ENCODE results near the gene XPC. TPM values are rescaled to one million over a fixed set of nuclear protein-coding genes. Genes with fewer than 3 reads are reported as not detected.
A peak's percentile ranks its signal among the peaks of the same experiment; 100 is the strongest.
"Not testable (repeated sequence)": the region's sequence is repeated elsewhere in the genome, so short reads cannot be mapped to it uniquely, and the experiment has no call there.

The XPC gene
- total RNA-seq, 2 experiments from 2014 or later = 22.7 to 38.6 TPM

DNA sequence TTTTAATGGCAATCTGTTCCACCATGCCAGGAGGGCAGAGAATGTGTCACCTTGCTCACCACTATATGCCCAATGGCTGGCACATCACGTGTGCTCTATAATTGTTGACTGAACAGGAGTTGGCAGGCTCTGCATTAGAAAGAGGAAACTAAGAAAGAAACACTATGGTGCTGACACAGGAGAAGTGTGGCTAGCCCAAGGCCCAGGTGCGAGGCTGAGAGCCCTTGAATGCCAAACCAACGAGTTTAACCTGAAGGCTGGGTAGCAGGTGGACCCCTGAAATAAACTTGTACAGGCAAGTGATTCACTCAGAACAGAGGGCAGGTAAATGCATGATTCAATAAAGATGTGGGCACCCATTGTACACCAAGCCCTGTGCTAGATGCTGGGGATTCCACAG, 56.1 kb downstream of the XPC start:
- CTCF ChIA-PET (ENCODE audit: unreplicated experiment) = interaction anchor here (1.3 kb wide), 1 partner anchor 57 kb away, joined by 3 read pairs; the partner anchor contains the start of genes LSM3 and XPC
- H3K9me2 ChIP-seq (ENCODE audit: insufficient read depth, low read length) = no peaks in the 10 kb centered on the region
- H3K27ac ChIP-seq (ENCODE audit: low read depth, low read length, poor library complexity, severe bottlenecking) = peak overlapping the region; percentile 2
- H3K4me3 ChIP-seq (ENCODE audit: low read depth, low read length, poor library complexity, severe bottlenecking) = peak overlapping the region; percentile 93
- no peaks in the 10 kb centered on the region for H3K9me3 ChIP-seq (ENCODE audit: low read length)
- H3K4me2 ChIP-seq (ENCODE audit: low read length) = peak overlapping the region; percentile 84
- H3K79me2 ChIP-seq (ENCODE audit: insufficient read depth, low read depth, low read length) = peaks cover 52% of the 10 kb centered on the region
- no peak overlapping the region for H2AFZ ChIP-seq (ENCODE audit: low read length)
- TF ChIP-seq, protein P1, sequence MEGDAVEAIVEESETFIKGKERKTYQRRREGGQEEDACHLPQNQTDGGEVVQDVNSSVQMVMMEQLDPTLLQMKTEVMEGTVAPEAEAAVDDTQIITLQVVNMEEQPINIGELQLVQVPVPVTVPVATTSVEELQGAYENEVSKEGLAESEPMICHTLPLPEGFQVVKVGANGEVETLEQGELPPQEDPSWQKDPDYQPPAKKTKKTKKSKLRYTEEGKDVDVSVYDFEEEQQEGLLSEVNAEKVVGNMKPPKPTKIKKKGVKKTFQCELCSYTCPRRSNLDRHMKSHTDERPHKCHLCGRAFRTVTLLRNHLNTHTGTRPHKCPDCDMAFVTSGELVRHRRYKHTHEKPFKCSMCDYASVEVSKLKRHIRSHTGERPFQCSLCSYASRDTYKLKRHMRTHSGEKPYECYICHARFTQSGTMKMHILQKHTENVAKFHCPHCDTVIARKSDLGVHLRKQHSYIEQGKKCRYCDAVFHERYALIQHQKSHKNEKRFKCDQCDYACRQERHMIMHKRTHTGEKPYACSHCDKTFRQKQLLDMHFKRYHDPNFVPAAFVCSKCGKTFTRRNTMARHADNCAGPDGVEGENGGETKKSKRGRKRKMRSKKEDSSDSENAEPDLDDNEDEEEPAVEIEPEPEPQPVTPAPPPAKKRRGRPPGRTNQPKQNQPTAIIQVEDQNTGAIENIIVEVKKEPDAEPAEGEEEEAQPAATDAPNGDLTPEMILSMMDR (conservative IDR thresholded peaks at IDR 0.05; ENCODE audit: low read length) = no peak
- BruUV-seq (replicated peaks) = no TSS peak
- intact Hi-C loops (cut with micrococcal nuclease; ENCODE audit: unreplicated experiment) = loop anchor here (5.0 to 10.0 kb wide), 3 partner anchors 225 to 825 kb away; partner anchors contain the start of gene NR2C2
- H3K36me3 ChIP-seq (ENCODE audit: insufficient read depth, low read length) = peaks cover 51% of the 10 kb centered on the region
- H3K4me1 ChIP-seq (ENCODE audit: insufficient read depth, low read length, poor library complexity, severe bottlenecking) = peaks cover 31% of the 10 kb centered on the region
- POLR2A ChIA-PET = interaction anchor here (0.7 to 1.0 kb wide), 2 partner anchors 19 to 273 kb away, joined by 3 to 4 read pairs; no protein-coding TSS in a partner anchor
- no peak for DNase-seq (ENCODE audit: low spot score)
- H4K20me1 ChIP-seq (ENCODE audit: insufficient read depth, low read length) = no peaks in the 10 kb centered on the region

GRCh38 chr3:14121859-14122258, 56.5 kb downstream of the XPC start:
- H3K79me2 ChIP-seq (ENCODE audit: insufficient read depth, low read depth, low read length) = peaks cover 51% of the 10 kb centered on the region
- no peaks in the 10 kb centered on the region for H4K20me1 ChIP-seq (ENCODE audit: insufficient read depth, low read length)
- peaks cover 55% of the 10 kb centered on the region for H3K36me3 ChIP-seq (ENCODE audit: insufficient read depth, low read length)
- POLR2A ChIA-PET = interaction anchor here (1.4 kb wide), 1 partner anchor 29 kb away, joined by 4 read pairs; no protein-coding TSS in a partner anchor
- no peaks in the 10 kb centered on the region for H3K9me2 ChIP-seq (ENCODE audit: insufficient read depth, low read length)
- BruUV-seq (replicated peaks) = no TSS peak
- TF ChIP-seq, protein P1 (conservative IDR thresholded peaks at IDR 0.05; ENCODE audit: low read length) = no peak
- no peak for TF ChIP-seq EZH2phosphoT487 (IDR thresholded peaks at IDR 0.05; ENCODE audit: borderline replicate concordance, low read depth, low read length)
- no peak overlapping the region for H3K27ac ChIP-seq (ENCODE audit: low read depth, low read length, poor library complexity, severe bottlenecking)
- H3K9me3 ChIP-seq (ENCODE audit: low read length) = no peaks in the 10 kb centered on the region
- no peak overlapping the region for H2AFZ ChIP-seq (ENCODE audit: low read length)
- H3K4me3 ChIP-seq (ENCODE audit: low read depth, low read length, poor library complexity, severe bottlenecking) = no peak overlapping the region
- intact Hi-C loops (cut with micrococcal nuclease; ENCODE audit: unreplicated experiment) = loop anchor here (5.0 to 10.0 kb wide), 3 partner anchors 225 to 825 kb away; partner anchors contain the start of gene NR2C2
- DNase-seq (ENCODE audit: low spot score) = no peak
- H3K4me1 ChIP-seq (ENCODE audit: insufficient read depth, low read length, poor library complexity, severe bottlenecking) = peaks cover 31% of the 10 kb centered on the region
- H3K4me2 ChIP-seq (ENCODE audit: low read length) = no peak overlapping the region
- CTCF ChIA-PET (ENCODE audit: unreplicated experiment) = no interaction called here

DNA sequence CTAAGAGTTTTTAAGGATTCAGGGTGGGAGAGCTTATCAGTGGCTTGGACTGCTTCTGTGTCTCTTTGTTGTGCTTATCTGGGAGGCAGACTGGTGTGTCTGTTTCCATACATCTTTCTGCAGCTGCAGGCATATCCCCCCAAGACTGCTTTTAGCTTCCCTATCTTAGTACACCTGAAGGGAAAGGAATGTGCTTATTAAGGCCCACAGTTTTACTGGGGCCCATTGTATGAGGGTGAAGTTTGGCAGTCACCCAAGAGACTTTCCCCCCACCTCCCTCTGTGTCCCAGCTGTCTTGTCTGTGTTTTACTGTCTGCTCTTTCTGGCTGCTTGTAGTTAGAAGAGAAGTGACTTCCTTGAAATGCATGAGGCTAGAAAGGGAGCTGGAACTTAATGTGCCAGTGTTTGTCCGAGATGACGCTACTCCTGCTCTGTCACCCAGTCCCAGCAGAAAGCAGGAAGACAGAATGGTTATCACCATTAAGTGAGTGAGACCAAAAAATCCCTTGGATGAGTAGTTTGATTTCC, 57.4 kb downstream of the XPC start:
- intact Hi-C loops (cut with micrococcal nuclease; ENCODE audit: unreplicated experiment) = loop anchor here (5.0 to 10.0 kb wide), 3 partner anchors 224 to 826 kb away; partner anchors contain the start of gene NR2C2

More for the DNA sequence above, 57.4 kb downstream of the XPC start:
- BruUV-seq (replicated peaks); H3K9me2 ChIP-seq (ENCODE audit: insufficient read depth, low read length); CTCF ChIA-PET (ENCODE audit: unreplicated experiment); H3K4me3 ChIP-seq (ENCODE audit: low read depth, low read length, poor library complexity, severe bottlenecking); DNase-seq (ENCODE audit: low spot score); H3K9me3 ChIP-seq (ENCODE audit: low read length); H3K4me2 ChIP-seq (ENCODE audit: low read length); H3K27ac ChIP-seq (ENCODE audit: low read depth, low read length, poor library complexity, severe bottlenecking); H4K20me1 ChIP-seq (ENCODE audit: insufficient read depth, low read length); H2AFZ ChIP-seq (ENCODE audit: low read length): not testable (repeated sequence)
- POLR2A ChIA-PET = interaction anchor here (1.4 kb wide), 1 partner anchor 28 kb away, joined by 4 read pairs; no protein-coding TSS in a partner anchor
- H3K79me2 ChIP-seq (ENCODE audit: insufficient read depth, low read depth, low read length) = peaks cover 42% of the 10 kb centered on the region
- peaks cover 63% of the 10 kb centered on the region for H3K36me3 ChIP-seq (ENCODE audit: insufficient read depth, low read length)
- peaks cover 22% of the 10 kb centered on the region for H3K4me1 ChIP-seq (ENCODE audit: insufficient read depth, low read length, poor library complexity, severe bottlenecking)

Measured in OCI-LY7 (cell line).